ENCODE results near the gene ROR1. TPM values are rescaled to one million over a fixed set of nuclear protein-coding genes. Genes with fewer than 3 reads are reported as not detected.

Gene ROR1
- total and polyA plus RNA-seq, 2 of the 13 experiments (the other 11 are each of a cell fraction or from before 2014, with no cell fraction given), result 0.58 to 2.3 TPM

DNA sequence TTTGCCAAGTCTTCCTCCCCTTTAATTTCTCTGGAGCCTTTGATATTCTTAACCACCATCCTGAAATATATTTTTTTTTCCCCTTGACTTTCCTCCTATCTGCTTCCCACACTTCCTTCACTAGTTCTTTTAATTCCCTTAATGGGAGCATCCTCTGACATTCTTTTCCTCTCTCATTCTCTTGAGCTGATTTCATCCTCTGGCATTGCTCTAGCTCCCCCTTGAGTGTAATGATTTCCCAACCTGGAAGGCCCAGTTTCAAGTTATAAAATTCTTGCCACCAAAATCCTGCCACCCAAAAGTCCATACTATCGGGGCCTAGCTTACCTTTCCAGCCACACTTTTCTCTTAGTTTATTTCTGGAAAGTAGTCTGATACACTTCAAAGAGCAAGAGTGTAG is 390.2 kb downstream of the ROR1 start:
- POLR2A ChIA-PET, result no interaction called here

GRCh38 chr1:64166629-64167028 is 392.8 kb downstream of the ROR1 start:
- ChIA-PET CTCF (ENCODE audit: low intra/inter-chr PET ratio, low total read pairs) (no interaction called here), POLR2A (no interaction called here)
- DNase-seq (ENCODE audit: low spot score) (no peak), ATAC-seq (no peak), FAIRE-seq (no peak)
- H3K9ac ChIP-seq (ENCODE audit: insufficient read depth, low read depth, low read length), result no peak overlapping the region
- intact Hi-C loops (cut with micrococcal nuclease; ENCODE audit: unreplicated experiment), result no loop called here
- 39% methylated on average over 3 of the region's 3 CpGs for WGBS (ENCODE audit: low lambda C conversion rate)
- no peak overlapping the region for H3K4me2 ChIP-seq (ENCODE audit: low read depth, low read length)
- no peak overlapping the region for H3K4me3 ChIP-seq (replicated peaks in 1 of 3; ENCODE audit: insufficient read depth in 1 of 3, low read depth in 2 of 3, low read length in 3 of 3)
- BruUV-seq (replicated peaks), result no TSS peak
- TF ChIP-seq AKAP8 (CRISPR knock-in tag; IDR thresholded peaks at IDR 0.05) (no peak), FOXA1 (IDR thresholded peaks at IDR 0.05) (no peak), FOXA1 (CRISPR knock-in tag; IDR thresholded peaks at IDR 0.05) (no peak), FOXC1 (CRISPR knock-in tag; IDR thresholded peaks at IDR 0.05; ENCODE audit: borderline replicate concordance) (no peak), YEATS4 (CRISPR knock-in tag; IDR thresholded peaks at IDR 0.05; ENCODE audit: borderline replicate concordance) (no peak), NFE2L2 (IDR thresholded peaks at IDR 0.05; ENCODE audit: low read length) (no peak), FOXK2 (IDR thresholded peaks at IDR 0.05) (no peak), NFATC3 (CRISPR knock-in tag; IDR thresholded peaks at IDR 0.05) (no peak), ZNF143 (CRISPR knock-in tag; IDR thresholded peaks at IDR 0.05) (no peak), CBX2 (IDR thresholded peaks at IDR 0.05; ENCODE audit: low read depth, low read length) (no peak), CBX2 (CRISPR knock-in tag; IDR thresholded peaks at IDR 0.05; ENCODE audit: low read depth) (no peak), NPAS2 (CRISPR knock-in tag; IDR thresholded peaks at IDR 0.05; ENCODE audit: borderline replicate concordance) (no peak), ZNF225 (CRISPR knock-in tag; IDR thresholded peaks at IDR 0.05) (no peak), RCOR2 (CRISPR knock-in tag; IDR thresholded peaks at IDR 0.05) (no peak), PHF8 (CRISPR knock-in tag; IDR thresholded peaks at IDR 0.05) (no peak), SMC3 (IDR thresholded peaks at IDR 0.05; ENCODE audit: low read length) (no peak), HOXA9 (CRISPR knock-in tag; IDR thresholded peaks at IDR 0.05; ENCODE audit: borderline replicate concordance) (no peak)
- no peaks in the 10 kb centered on the region for H3K79me2 ChIP-seq (ENCODE audit: insufficient read depth, low read length)
- in situ Hi-C loops (cut with HindIII; ENCODE audit: extremely low pct_ligation_motif_present, low pct_unique_long_range_greater_than_20kb), result no loop called here
- H4K20me1 ChIP-seq (ENCODE audit: insufficient read depth, low read length), result no peaks in the 10 kb centered on the region
- no peaks in the 10 kb centered on the region for H3K36me3 ChIP-seq (replicated peaks in 1 of 2; ENCODE audit: control insufficient read depth in 1 of 2, insufficient read depth in 2 of 2, low read length in 2 of 2)
- no peak overlapping the region for H2AFZ ChIP-seq (ENCODE audit: low read length)
- H3K27ac ChIP-seq (ENCODE audit: extremely low read length, insufficient read depth, low read length), result no peak overlapping the region
- H3K27me3 ChIP-seq (ENCODE audit: control insufficient read depth in 1 of 2, insufficient read depth in 2 of 2, low read length in 2 of 2), result no peaks in the 10 kb centered on the region
- no peaks in the 10 kb centered on the region for H3K9me3 ChIP-seq (ENCODE audit: low read length)
- H3K4me1 ChIP-seq (ENCODE audit: insufficient read depth, low read length), result no peaks in the 10 kb centered on the region

More for the DNA sequence above, 390.2 kb downstream of the ROR1 start:
- FAIRE-seq (no peak), ATAC-seq (no peak), DNase-seq (ENCODE audit: low spot score) (no peak)
- in situ Hi-C loops (cut with HindIII; ENCODE audit: extremely low pct_ligation_motif_present, low pct_unique_long_range_greater_than_20kb) (no loop called here), intact Hi-C loops (cut with micrococcal nuclease; ENCODE audit: unreplicated experiment) (no loop called here)
- H3K9me3 ChIP-seq (ENCODE audit: low read length), result no peaks in the 10 kb centered on the region
- H3K27me3 ChIP-seq (ENCODE audit: control insufficient read depth in 1 of 2, insufficient read depth in 2 of 2, low read length in 2 of 2), result no peaks in the 10 kb centered on the region
- H3K36me3 ChIP-seq (replicated peaks in 1 of 2; ENCODE audit: control insufficient read depth in 1 of 2, insufficient read depth in 2 of 2, low read length in 2 of 2), result no peaks in the 10 kb centered on the region
- CTCF ChIA-PET (ENCODE audit: low intra/inter-chr PET ratio, low total read pairs), result no interaction called here
- no peak overlapping the region for H3K27ac ChIP-seq (ENCODE audit: extremely low read length, insufficient read depth, low read length)
- no peaks in the 10 kb centered on the region for H3K4me1 ChIP-seq (ENCODE audit: insufficient read depth, low read length)
- WGBS (ENCODE audit: low lambda C conversion rate), result 38% methylated on average over 1 of the region's 1 CpG
- H3K9ac ChIP-seq (ENCODE audit: insufficient read depth, low read depth, low read length), result no peak overlapping the region
- no peak overlapping the region for H3K4me3 ChIP-seq (replicated peaks in 1 of 3; ENCODE audit: insufficient read depth in 1 of 3, low read depth in 2 of 3, low read length in 3 of 3)
- H3K4me2 ChIP-seq (ENCODE audit: low read depth, low read length), result no peak overlapping the region
- no peaks in the 10 kb centered on the region for H3K79me2 ChIP-seq (ENCODE audit: insufficient read depth, low read length)
- no peak overlapping the region for H2AFZ ChIP-seq (ENCODE audit: low read length)
- BruUV-seq (replicated peaks), result no TSS peak
- TF ChIP-seq FOSL1 (CRISPR knock-in tag; IDR thresholded peaks at IDR 0.05; ENCODE audit: borderline replicate concordance) (no peak), STAG1 (CRISPR knock-in tag; IDR thresholded peaks at IDR 0.05) (peak; percentile 27; the same call in 1 of the 2 replicates)
- H4K20me1 ChIP-seq (ENCODE audit: insufficient read depth, low read length), result no peaks in the 10 kb centered on the region

Data from HepG2 (cell line).